H1 (cell line): Measurements from ENCODE around the gene C6orf163. TPM values are rescaled to one million over a fixed set of nuclear protein-coding genes. Genes with fewer than 3 reads are reported as not detected.

Experiments used
- CTCF ChIA-PET: fragments of 300-600 bp; sonication (Branson Sonifier 250); formaldehyde crosslinking; loops from one replicate; lab custom pipeline; 2021; ENCODE audit not compliant: partially characterized antibody; lab: Charles Lee
- POLR2A ChIA-PET: fragments of 300-600 bp; sonication (Branson Sonifier 250); formaldehyde crosslinking; loops from one replicate; lab custom pipeline; 2021; ENCODE audit warnings: inconsistent platforms; ENCODE audit not compliant: partially characterized antibody; lab: Charles Lee
- DNase-seq, 2 experiments: peaks; one replicate each; pipeline versions ENCODE4 v3.0.0 to v3.0.0-alpha.2; 2010 to 2022; ENCODE audit warnings: low spot score in 2 of 2, low read depth in 1 of 2, mixed read lengths in 1 of 2
- FAIRE-seq: peaks from 2 replicates; lab custom pipeline; 2011; peaks lifted over from hg19 to GRCh38; lab: Jason Lieb, UNC
- H2AFZ ChIP-seq: 2 replicates; pipeline ENCODE4 v1.8.1; 2012; ENCODE audit warnings: low read length, inconsistent platforms
- H2AK5ac ChIP-seq: 2 replicates; pipeline ENCODE4 v1.6.1; 2013; ENCODE audit warnings: low read depth, low read length
- H2BK120ac ChIP-seq: replicated peaks from 2 replicates; pipeline ENCODE3; 2013; ENCODE audit warnings: low read depth, low read length, inconsistent platforms
- H2BK12ac ChIP-seq: 2 replicates; pipeline ENCODE4 v1.6.1; 2013; ENCODE audit warnings: low read depth, low read length
- H2BK15ac ChIP-seq: 2 replicates; pipeline ENCODE4 v1.6.1; 2013; ENCODE audit warnings: low read length
- H2BK20ac ChIP-seq: 2 replicates; pipeline ENCODE4 v1.6.1; 2013; ENCODE audit warnings: low read length
- H2BK5ac ChIP-seq: 2 replicates; pipeline ENCODE4 v1.6.1; 2013; ENCODE audit warnings: low read depth, low read length
- H3K14ac ChIP-seq: 2 replicates; pipeline ENCODE4 v1.6.1; 2013; ENCODE audit warnings: inconsistent platforms; ENCODE audit not compliant: insufficient read length
- H3K18ac ChIP-seq: 2 replicates; pipeline ENCODE4 v1.6.1; 2013; ENCODE audit warnings: low read length; ENCODE audit errors: extremely low read depth
- H3K23ac ChIP-seq: 2 replicates; pipeline ENCODE4 v1.6.1; 2013; ENCODE audit warnings: inconsistent platforms; ENCODE audit not compliant: insufficient read length
- H3K23me2 ChIP-seq: 2 replicates; pipeline ENCODE4 v1.6.1; 2013; ENCODE audit warnings: low read depth, low read length
- H3K27ac ChIP-seq: 2 replicates; pipeline ENCODE4 v1.6.1; 2011; ENCODE audit warnings: low read depth, low read length, inconsistent platforms
- H3K27me3 ChIP-seq, 4 experiments: replicated peaks in 1 of 4; 1 replicate in 1 of 4; 2 replicates in 3 of 4; pipeline versions ENCODE4 v1.6.1 to v1.8.1; 2011 to 2013; ENCODE audit warnings: low read length in 3 of 4, mild to moderate bottlenecking in 3 of 4, inconsistent platforms in 2 of 4, mixed read lengths in 2 of 4, moderate library complexity in 1 of 4; ENCODE audit not compliant: control insufficient read depth in 3 of 4, insufficient read depth in 3 of 4; ENCODE audit errors: extremely low read depth in 1 of 4
- H3K36me3 ChIP-seq, 4 experiments: 2 replicates each; pipeline versions ENCODE4 v1.6.1 to v1.8.1; 2011 to 2013; ENCODE audit warnings: mild to moderate bottlenecking in 4 of 4, low read length in 3 of 4, moderate library complexity in 2 of 4, control low read depth in 1 of 4, inconsistent platforms in 1 of 4; ENCODE audit not compliant: insufficient read depth in 4 of 4, control insufficient read depth in 2 of 4
- H3K4ac ChIP-seq: replicated peaks from 2 replicates; pipeline ENCODE3; 2013; ENCODE audit warnings: low read length, low read depth, mixed read lengths, inconsistent platforms; ENCODE audit not compliant: insufficient read length
- H3K4me1 ChIP-seq, 4 experiments: replicated peaks in 1 of 4; 1 replicate in 1 of 4; 2 replicates in 3 of 4; pipeline versions ENCODE4 v1.6.1 to v1.8.1; 2011 to 2013; ENCODE audit warnings: low read length in 3 of 4, inconsistent platforms in 2 of 4, mixed read lengths in 1 of 4; ENCODE audit not compliant: insufficient read depth in 4 of 4, control insufficient read depth in 3 of 4
- H3K4me2 ChIP-seq, 2 experiments: 2 replicates each; pipeline versions ENCODE4 v1.6.1 to v1.8.1; 2011 to 2013; ENCODE audit warnings: low read depth in 2 of 2, low read length in 2 of 2, control low read depth in 1 of 2, inconsistent platforms in 1 of 2, mild to moderate bottlenecking in 1 of 2; ENCODE audit not compliant: insufficient read depth in 1 of 2
- H3K4me3 ChIP-seq, 4 experiments: fragments of 200-600, 300-600 bp in 1 of 4; sonication (generic), shearing (Covaris generic), sonication (Bioruptor Twin) in 1 of 4; 2 replicates each; pipeline versions ENCODE4 v1.5.1 to v1.8.1; 2011 to 2016; ENCODE audit warnings: low read length in 4 of 4, low read depth in 3 of 4, control low read depth in 2 of 4, inconsistent platforms in 2 of 4, mild to moderate bottlenecking in 2 of 4, mixed read lengths in 1 of 4, moderate library complexity in 1 of 4; ENCODE audit not compliant: insufficient read depth in 2 of 4; ENCODE audit errors: extremely low read depth in 1 of 4
- H3K56ac ChIP-seq: replicated peaks from 2 replicates; pipeline ENCODE3; 2013; ENCODE audit warnings: low read depth, mild to moderate bottlenecking, mixed read lengths, low read length, inconsistent platforms; ENCODE audit not compliant: insufficient read length
- H3K79me1 ChIP-seq: 2 replicates; pipeline ENCODE4 v1.6.1; 2013; ENCODE audit warnings: low read depth, low read length, control low read depth
- H3K79me2 ChIP-seq, 2 experiments: 2 replicates each; pipeline versions ENCODE4 v1.6.1 to v1.8.1; 2012 to 2013; ENCODE audit warnings: low read length in 2 of 2, mild to moderate bottlenecking in 2 of 2, inconsistent platforms in 1 of 2; ENCODE audit not compliant: insufficient read depth in 2 of 2, control insufficient read depth in 1 of 2
- H3K9ac ChIP-seq, 4 experiments: replicated peaks in 1 of 4; 1 replicate in 1 of 4; 2 replicates in 3 of 4; pipeline versions ENCODE4 v1.6.1 to v1.8.1; 2011 to 2013; ENCODE audit warnings: low read depth in 3 of 4, low read length in 3 of 4, control low read depth in 2 of 4, mild to moderate bottlenecking in 2 of 4, moderate library complexity in 2 of 4, inconsistent platforms in 1 of 4; ENCODE audit errors: extremely low read depth in 1 of 4
- H3K9me3 ChIP-seq, 2 experiments: 2 replicates each; pipeline versions ENCODE4 v1.6.1 to v1.8.1; 2012 to 2013; ENCODE audit warnings: mild to moderate bottlenecking in 2 of 2, moderate library complexity in 2 of 2, control low read depth in 1 of 2, inconsistent platforms in 1 of 2, low read depth in 1 of 2, low read length in 1 of 2, mixed read lengths in 1 of 2; ENCODE audit not compliant: insufficient read depth in 2 of 2
- H4K20me1 ChIP-seq, 2 experiments: replicated peaks in 1 of 2; 2 replicates each; pipeline versions ENCODE3 to v1.8.1; 2011 to 2013; ENCODE audit warnings: inconsistent platforms in 2 of 2, low read length in 2 of 2, mild to moderate bottlenecking in 1 of 2; ENCODE audit not compliant: insufficient read depth in 2 of 2, control insufficient read depth in 1 of 2
- H4K5ac ChIP-seq: 2 replicates; pipeline ENCODE4 v1.6.1; 2013; ENCODE audit warnings: low read length, low read depth, mixed read lengths, inconsistent platforms; ENCODE audit not compliant: insufficient read length
- H4K8ac ChIP-seq: 2 replicates; pipeline ENCODE4 v1.8.0; 2013; ENCODE audit warnings: mild to moderate bottlenecking, moderate library complexity, low read length, inconsistent platforms; ENCODE audit not compliant: insufficient read depth; ENCODE audit errors: extremely low read depth
- H4K91ac ChIP-seq: replicated peaks from 2 replicates; pipeline ENCODE3; 2013; ENCODE audit warnings: low read length, mixed read lengths, inconsistent platforms; ENCODE audit not compliant: insufficient read length
- BCL11A ChIP-seq, 2 experiments: IDR thresholded peaks; one replicate each; pipeline ENCODE4 v1.6.1; 2011; ENCODE audit warnings: low read depth in 2 of 2, low read length in 2 of 2, mild to moderate bottlenecking in 2 of 2
- CBX8 ChIP-seq: fragments of 300-800, 300-1000 bp; sonication (generic); IDR thresholded peaks from 2 replicates; pipeline ENCODE4 v1.7.1; 2016; ENCODE audit warnings: low read depth, low read length, borderline replicate concordance
- CHD1 ChIP-seq: IDR thresholded peaks from 2 replicates; pipeline ENCODE4 v1.6.1; 2012; ENCODE audit warnings: low read depth, low read length, improper control_type of control experiment
- CTBP2 ChIP-seq: IDR thresholded peaks from 2 replicates; pipeline ENCODE4 v1.7.0; 2011; ENCODE audit warnings: borderline replicate concordance, mild to moderate bottlenecking, moderate library complexity, mixed read lengths, low read length; ENCODE audit not compliant: insufficient read depth, insufficient read length
- GABPA ChIP-seq: IDR thresholded peaks from 2 replicates; pipeline ENCODE4 v1.6.1; 2011; ENCODE audit warnings: mild to moderate bottlenecking, low read length, moderate library complexity, borderline replicate concordance; ENCODE audit not compliant: insufficient read depth
- HDAC6 ChIP-seq: IDR thresholded peaks from one replicate; pipeline ENCODE4 v1.7.1; 2012; ENCODE audit warnings: low read depth, mild to moderate bottlenecking, inconsistent platforms, low read length, moderate library complexity
- POLR2AphosphoS5 ChIP-seq: IDR thresholded peaks from 2 replicates; pipeline ENCODE4 v1.6.1; 2011; ENCODE audit warnings: low read depth, low read length
- RAD21 ChIP-seq, 2 experiments: IDR thresholded peaks in 1 of 2; conservative IDR thresholded peaks in 1 of 2; 2 replicates each; pipeline ENCODE4 v1.6.1; 2011; ENCODE audit warnings: low read depth in 2 of 2, low read length in 2 of 2, improper control_type of control experiment in 1 of 2, inconsistent platforms in 1 of 2, mild to moderate bottlenecking in 1 of 2, moderate library complexity in 1 of 2
- RNF2 ChIP-seq: fragments of 200-900, 300-1000 bp; sonication (generic); IDR thresholded peaks from 2 replicates; pipeline ENCODE4 v1.7.1; 2016; ENCODE audit warnings: borderline replicate concordance, low read depth, mild to moderate bottlenecking, antibody characterized with exemption, low read length; ENCODE audit not compliant: poor library complexity, severe bottlenecking; ENCODE audit errors: missing control alignments
- TBP ChIP-seq: IDR thresholded peaks from 2 replicates; pipeline ENCODE4 v1.6.1; 2011; ENCODE audit warnings: low read depth, low read length, improper control_type of control experiment
- WGBS, 2 experiments: shearing (Covaris generic) in 1 of 2; methylation state at CpG; one replicate each; pipeline versions ENCODE4 v1.1.6 to v1.1.7; 2013 to 2015; ENCODE audit warnings: low lambda C conversion rate in 2 of 2, mixed read lengths in 2 of 2, inconsistent platforms in 1 of 2, low coverage in 1 of 2, missing lambda C conversion rate in 1 of 2; ENCODE audit not compliant: insufficient replicate concordance in 2 of 2, insufficient coverage in 1 of 2, insufficient read length in 1 of 2; ENCODE audit errors: extremely low coverage in 1 of 2, missing lambda C conversion rate in 1 of 2; 5-methylcytosine and 5-hydroxymethylcytosine counted together
- polyA plus RNA-seq, 7 experiments: library from polyadenylated mRNA; depleted of rRNA in 3 of 7; stranded (reverse) in 5 of 7; unstranded in 2 of 7; fragments of >200 nt in 5 of 7; fragments of 200-250 nt in 2 of 7; gene quantifications; 1 replicate in 5 of 7; 2 replicates in 1 of 7; 4 replicates in 1 of 7; pipeline versions ENCODE4 v1.2.1 to v1.2.3, GENCODE V29; 2011 to 2013; ENCODE audit warnings: missing spikeins in 2 of 7, mixed read lengths in 2 of 7
- total RNA-seq: library from RNA; stranded (reverse); fragmentation: NEBNext Ultra II Directional; extraction: Animal tissue kit (Norgen Biotek cat#: 25700); gene quantifications from 2 replicates; pipeline ENCODE4 v1.2.1, GENCODE V29; 2021
- TF ChIP-seq, protein P1 (sequence below), 3 experiments: IDR thresholded peaks; 1 replicate in 2 of 3; 2 replicates in 1 of 3; pipeline versions ENCODE4 v1.5.1 to v1.6.1; 2011; ENCODE audit warnings: low read length in 3 of 3, mild to moderate bottlenecking in 3 of 3, inconsistent platforms in 2 of 3, low read depth in 1 of 3, moderate library complexity in 1 of 3; ENCODE audit not compliant: insufficient read depth in 1 of 3; ENCODE audit errors: control extremely low read depth in 1 of 3

The C6orf163 gene
- total and polyA plus RNA-seq, 2 of the 8 experiments (the other 6 are each of a cell fraction or from before 2014, with no cell fraction given) = 0.36 to 1.5 TPM

DNA sequence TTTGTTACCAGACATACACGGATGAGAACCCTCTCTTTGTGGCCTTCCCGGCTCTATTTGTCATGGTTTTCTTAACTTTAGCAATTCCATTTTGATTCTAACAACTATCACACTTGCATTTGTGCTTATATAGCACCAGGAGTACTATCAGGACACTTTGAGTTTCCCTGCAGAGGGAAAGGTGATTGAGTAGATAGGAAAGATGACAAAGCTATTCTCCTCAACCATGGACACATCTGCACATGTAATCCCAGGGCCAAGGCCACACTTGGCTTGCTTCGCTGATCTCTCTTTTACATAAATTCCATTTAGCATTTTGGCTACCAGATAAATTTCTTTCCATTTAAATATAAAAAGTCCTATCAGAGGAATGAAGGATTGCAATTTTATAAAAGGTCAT lies 39.8 kb downstream of the C6orf163 start:
- Histone ChIP-seq H2BK12ac (no peak overlapping the region), H3K18ac (no peak overlapping the region), H2AFZ (no peak overlapping the region), H3K4me3 (no peak overlapping the region), H3K9me3 (no peaks in the 10 kb centered on the region), H2BK15ac (no peak overlapping the region), H3K36me3 (no peaks in the 10 kb centered on the region), H3K4me1 (no peaks in the 10 kb centered on the region), H3K79me2 (no peaks in the 10 kb centered on the region), H4K8ac (no peak overlapping the region), H2BK120ac (no peak overlapping the region), H4K91ac (no peak overlapping the region), H3K79me1 (no peaks in the 10 kb centered on the region), H3K9ac (no peak overlapping the region), H4K5ac (no peak overlapping the region), H3K27me3 (no peaks in the 10 kb centered on the region), H3K27ac (no peak overlapping the region), H2BK20ac (no peak overlapping the region), H2BK5ac (no peak overlapping the region), H3K4me2 (no peak overlapping the region), H3K14ac (no peak overlapping the region), H3K23ac (no peak overlapping the region), H4K20me1 (no peaks in the 10 kb centered on the region), H2AK5ac (no peak overlapping the region), H3K23me2 (no peaks in the 10 kb centered on the region), H3K56ac (no peak overlapping the region), H3K4ac (no peak overlapping the region)
- TF ChIP-seq HDAC6 = no peak
- TF ChIP-seq RAD21 (IDR thresholded peaks at IDR 0.05 in 1 of 2, conservative IDR thresholded peaks at IDR 0.05 in 1 of 2; ENCODE audit: low read depth in 2 of 2, low read length in 2 of 2) = no peak
- TF ChIP-seq, protein P1, sequence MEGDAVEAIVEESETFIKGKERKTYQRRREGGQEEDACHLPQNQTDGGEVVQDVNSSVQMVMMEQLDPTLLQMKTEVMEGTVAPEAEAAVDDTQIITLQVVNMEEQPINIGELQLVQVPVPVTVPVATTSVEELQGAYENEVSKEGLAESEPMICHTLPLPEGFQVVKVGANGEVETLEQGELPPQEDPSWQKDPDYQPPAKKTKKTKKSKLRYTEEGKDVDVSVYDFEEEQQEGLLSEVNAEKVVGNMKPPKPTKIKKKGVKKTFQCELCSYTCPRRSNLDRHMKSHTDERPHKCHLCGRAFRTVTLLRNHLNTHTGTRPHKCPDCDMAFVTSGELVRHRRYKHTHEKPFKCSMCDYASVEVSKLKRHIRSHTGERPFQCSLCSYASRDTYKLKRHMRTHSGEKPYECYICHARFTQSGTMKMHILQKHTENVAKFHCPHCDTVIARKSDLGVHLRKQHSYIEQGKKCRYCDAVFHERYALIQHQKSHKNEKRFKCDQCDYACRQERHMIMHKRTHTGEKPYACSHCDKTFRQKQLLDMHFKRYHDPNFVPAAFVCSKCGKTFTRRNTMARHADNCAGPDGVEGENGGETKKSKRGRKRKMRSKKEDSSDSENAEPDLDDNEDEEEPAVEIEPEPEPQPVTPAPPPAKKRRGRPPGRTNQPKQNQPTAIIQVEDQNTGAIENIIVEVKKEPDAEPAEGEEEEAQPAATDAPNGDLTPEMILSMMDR (IDR thresholded peaks at IDR 0.05; ENCODE audit: control extremely low read depth in 1 of 3, insufficient read depth in 1 of 3, low read depth in 1 of 3, low read length in 3 of 3) = no peak
- no peak for TF ChIP-seq BCL11A (IDR thresholded peaks at IDR 0.05; ENCODE audit: low read depth in 2 of 2, low read length in 2 of 2)
- TF ChIP-seq RNF2 = no peak
- no peak for TF ChIP-seq POLR2AphosphoS5
- no peak for TF ChIP-seq CBX8
- no peak for TF ChIP-seq CTBP2
- no peak for TF ChIP-seq CHD1
- TF ChIP-seq GABPA = no peak
- no peak for TF ChIP-seq TBP
- WGBS, 2 experiments = 86% methylated on average over 3 of the region's 3 CpGs; no CpG with 5 or more reads in 1 of the 2 experiments
- DNase-seq (no peak), FAIRE-seq (no peak)
- ChIA-PET CTCF (interaction anchor here (1.0 to 1.2 kb wide), 2 partner anchors 8 to 305 kb away, joined by 3 read pairs; no protein-coding TSS in a partner anchor), POLR2A (no interaction called here)
